ENCODE data around the gene EPN3.

The EPN3 gene

GRCh38 chr17:50565402-50566350 lies 33.1 kb downstream of the EPN3 start:
- Histone ChIP-seq H3K27me3 (replicated peaks; ENCODE audit: control insufficient read depth, insufficient read depth, low read length, poor library complexity, severe bottlenecking) (peaks cover 26% of the 10 kb centered on the region), H3K36me3 (ENCODE audit: control insufficient read depth, insufficient read depth, low read length) (no peaks in the 10 kb centered on the region), H3K4me1 (ENCODE audit: control insufficient read depth, insufficient read depth, low read length, poor library complexity, severe bottlenecking) (peaks cover 13% of the 10 kb centered on the region), H3K4me3 (ENCODE audit: insufficient read depth, low read depth, low read length, poor library complexity, severe bottlenecking) (no peak overlapping the region), H3K9me3 (ENCODE audit: control insufficient read depth, low read length) (no peaks in the 10 kb centered on the region), H3K27ac (ENCODE audit: insufficient read depth, low read length, poor library complexity, severe bottlenecking) (no peak overlapping the region)
- no peak for DNase-seq

DNA sequence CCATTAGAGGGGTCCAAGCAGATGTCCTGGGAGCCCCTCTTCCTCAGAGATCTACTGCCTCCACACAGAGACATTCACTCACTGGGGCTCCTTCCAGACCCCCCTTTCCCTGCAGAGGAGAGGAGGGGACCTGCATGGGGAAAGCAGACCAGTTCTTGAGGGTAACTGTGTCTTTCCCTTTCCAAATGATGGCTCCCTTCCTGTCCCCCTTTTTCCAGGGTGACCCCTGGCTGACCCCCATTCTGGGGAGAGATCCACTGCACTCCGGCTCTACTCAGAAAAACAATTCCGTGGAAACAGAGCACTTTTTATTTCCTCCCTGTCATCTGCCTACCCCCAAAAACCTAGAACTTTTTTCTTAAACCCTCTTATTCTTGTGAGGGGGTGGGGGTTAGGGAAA lies 34.4 kb downstream of the EPN3 start:
- Histone ChIP-seq H3K27me3 (replicated peaks; ENCODE audit: control insufficient read depth, insufficient read depth, low read length, poor library complexity, severe bottlenecking) (peaks cover 17% of the 10 kb centered on the region), H3K4me1 (ENCODE audit: control insufficient read depth, insufficient read depth, low read length, poor library complexity, severe bottlenecking) (peaks cover 6% of the 10 kb centered on the region), H3K4me3 (ENCODE audit: insufficient read depth, low read depth, low read length, poor library complexity, severe bottlenecking) (no peak overlapping the region), H3K27ac (ENCODE audit: insufficient read depth, low read length, poor library complexity, severe bottlenecking) (no peak overlapping the region), H3K9me3 (ENCODE audit: control insufficient read depth, low read length) (no peaks in the 10 kb centered on the region), H3K36me3 (ENCODE audit: control insufficient read depth, insufficient read depth, low read length) (no peaks in the 10 kb centered on the region)
- DNase-seq: no peak

DNA sequence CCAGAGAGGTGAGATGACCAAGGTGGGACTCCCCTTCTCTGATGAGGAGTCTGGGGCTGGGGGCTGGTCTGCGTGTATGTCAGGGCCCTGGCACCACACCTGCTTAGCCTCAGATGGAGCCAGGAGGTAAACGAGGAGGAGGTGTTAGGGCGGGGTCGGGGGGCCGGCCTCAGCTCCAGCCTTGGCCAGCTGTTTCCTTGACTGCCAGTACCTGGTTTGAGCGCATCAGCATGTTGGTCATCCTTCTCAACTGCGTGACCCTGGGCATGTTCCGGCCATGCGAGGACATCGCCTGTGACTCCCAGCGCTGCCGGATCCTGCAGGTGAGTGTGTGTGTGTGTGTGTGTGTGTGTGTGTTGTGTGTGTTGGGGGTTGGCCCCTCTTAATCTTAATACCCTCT lies 36.1 kb downstream of the EPN3 start:
- Histone ChIP-seq H3K27me3 (replicated peaks; ENCODE audit: control insufficient read depth, insufficient read depth, low read length, poor library complexity, severe bottlenecking) (peaks cover 2% of the 10 kb centered on the region), H3K4me3 (ENCODE audit: insufficient read depth, low read depth, low read length, poor library complexity, severe bottlenecking) (no peak overlapping the region)
- no peak for DNase-seq

GRCh38 chr17:50569592-50569991 lies 37.1 kb downstream of the EPN3 start:
- no peak overlapping the region for H3K4me3 ChIP-seq (ENCODE audit: insufficient read depth, low read depth, low read length, poor library complexity, severe bottlenecking)
- DNase-seq: no peak
- no peaks in the 10 kb centered on the region for H3K4me1 ChIP-seq (ENCODE audit: control insufficient read depth, insufficient read depth, low read length, poor library complexity, severe bottlenecking)
- H3K9me3 ChIP-seq (ENCODE audit: control insufficient read depth, low read length): no peaks in the 10 kb centered on the region
- H3K27me3 ChIP-seq (replicated peaks; ENCODE audit: control insufficient read depth, insufficient read depth, low read length, poor library complexity, severe bottlenecking): peaks cover 2% of the 10 kb centered on the region
- no peaks in the 10 kb centered on the region for H3K36me3 ChIP-seq (ENCODE audit: control insufficient read depth, insufficient read depth, low read length)
- no peak overlapping the region for H3K27ac ChIP-seq (ENCODE audit: insufficient read depth, low read length, poor library complexity, severe bottlenecking)

More for the DNA sequence above, 36.1 kb downstream of the EPN3 start:
- Histone ChIP-seq H3K36me3 (ENCODE audit: control insufficient read depth, insufficient read depth, low read length) (no peaks in the 10 kb centered on the region), H3K27ac (ENCODE audit: insufficient read depth, low read length, poor library complexity, severe bottlenecking) (no peak overlapping the region), H3K4me1 (ENCODE audit: control insufficient read depth, insufficient read depth, low read length, poor library complexity, severe bottlenecking) (no peaks in the 10 kb centered on the region), H3K9me3 (ENCODE audit: control insufficient read depth, low read length) (no peaks in the 10 kb centered on the region)

- no peaks in the 10 kb centered on the region for H3K9me3 ChIP-seq (ENCODE audit: control insufficient read depth, low read length)
- no peak for DNase-seq
- H3K27ac ChIP-seq (ENCODE audit: insufficient read depth, low read length, poor library complexity, severe bottlenecking): no peak overlapping the region
- no peaks in the 10 kb centered on the region for H3K4me1 ChIP-seq (ENCODE audit: control insufficient read depth, insufficient read depth, low read length, poor library complexity, severe bottlenecking)
- H3K4me3 ChIP-seq (ENCODE audit: insufficient read depth, low read depth, low read length, poor library complexity, severe bottlenecking): no peak overlapping the region
- peaks cover 2% of the 10 kb centered on the region for H3K27me3 ChIP-seq (replicated peaks; ENCODE audit: control insufficient read depth, insufficient read depth, low read length, poor library complexity, severe bottlenecking)
- no peaks in the 10 kb centered on the region for H3K36me3 ChIP-seq (ENCODE audit: control insufficient read depth, insufficient read depth, low read length)
Observed at GRCh38 chr17:50570032-50570431, 37.5 kb downstream of the EPN3 start.

- Histone ChIP-seq H3K27me3 (replicated peaks; ENCODE audit: control insufficient read depth, insufficient read depth, low read length, poor library complexity, severe bottlenecking) (peaks cover 2% of the 10 kb centered on the region), H3K4me3 (ENCODE audit: insufficient read depth, low read depth, low read length, poor library complexity, severe bottlenecking) (no peak overlapping the region), H3K27ac (ENCODE audit: insufficient read depth, low read length, poor library complexity, severe bottlenecking) (no peak overlapping the region), H3K4me1 (ENCODE audit: control insufficient read depth, insufficient read depth, low read length, poor library complexity, severe bottlenecking) (no peaks in the 10 kb centered on the region), H3K36me3 (ENCODE audit: control insufficient read depth, insufficient read depth, low read length) (no peaks in the 10 kb centered on the region), H3K9me3 (ENCODE audit: control insufficient read depth, low read length) (no peaks in the 10 kb centered on the region)
- DNase-seq: no peak
Observed at GRCh38 chr17:50570528-50570927, 38.0 kb downstream of the EPN3 start.

DNA sequence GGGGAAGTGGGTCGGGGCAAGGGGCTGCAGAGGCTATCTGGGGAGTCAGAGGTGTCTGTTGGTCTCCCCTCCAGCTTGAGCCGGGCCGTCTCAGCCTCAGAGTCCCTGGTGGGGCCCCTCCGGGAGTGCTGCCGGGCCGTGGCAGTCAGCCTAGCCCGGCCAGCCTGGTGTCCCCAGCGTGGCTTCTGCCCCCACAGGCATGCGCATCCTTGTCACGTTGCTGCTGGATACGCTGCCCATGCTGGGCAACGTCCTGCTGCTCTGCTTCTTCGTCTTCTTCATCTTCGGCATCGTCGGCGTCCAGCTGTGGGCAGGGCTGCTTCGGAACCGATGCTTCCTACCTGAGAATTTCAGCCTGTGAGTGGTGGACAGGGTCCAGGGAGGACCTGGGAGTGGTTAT lies 39.1 kb downstream of the EPN3 start:
- H3K4me3 ChIP-seq (ENCODE audit: insufficient read depth, low read depth, low read length, poor library complexity, severe bottlenecking): no peak overlapping the region
- DNase-seq: no peak
- no peaks in the 10 kb centered on the region for H3K36me3 ChIP-seq (ENCODE audit: control insufficient read depth, insufficient read depth, low read length)
- no peaks in the 10 kb centered on the region for H3K27me3 ChIP-seq (replicated peaks; ENCODE audit: control insufficient read depth, insufficient read depth, low read length, poor library complexity, severe bottlenecking)
- no peaks in the 10 kb centered on the region for H3K4me1 ChIP-seq (ENCODE audit: control insufficient read depth, insufficient read depth, low read length, poor library complexity, severe bottlenecking)
- no peaks in the 10 kb centered on the region for H3K9me3 ChIP-seq (ENCODE audit: control insufficient read depth, low read length)
- H3K27ac ChIP-seq (ENCODE audit: insufficient read depth, low read length, poor library complexity, severe bottlenecking): no peak overlapping the region

DNA sequence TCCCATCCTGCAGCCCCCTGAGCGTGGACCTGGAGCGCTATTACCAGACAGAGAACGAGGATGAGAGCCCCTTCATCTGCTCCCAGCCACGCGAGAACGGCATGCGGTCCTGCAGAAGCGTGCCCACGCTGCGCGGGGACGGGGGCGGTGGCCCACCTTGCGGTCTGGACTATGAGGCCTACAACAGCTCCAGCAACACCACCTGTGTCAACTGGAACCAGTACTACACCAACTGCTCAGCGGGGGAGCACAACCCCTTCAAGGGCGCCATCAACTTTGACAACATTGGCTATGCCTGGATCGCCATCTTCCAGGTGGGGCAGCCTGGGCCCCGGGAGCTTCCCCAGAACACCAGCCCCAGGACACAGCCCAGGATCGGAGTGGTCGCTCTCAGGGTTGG lies 40.0 kb downstream of the EPN3 start:
- Histone ChIP-seq H3K27ac (ENCODE audit: insufficient read depth, low read length, poor library complexity, severe bottlenecking) (no peak overlapping the region), H3K9me3 (ENCODE audit: control insufficient read depth, low read length) (no peaks in the 10 kb centered on the region), H3K4me1 (ENCODE audit: control insufficient read depth, insufficient read depth, low read length, poor library complexity, severe bottlenecking) (no peaks in the 10 kb centered on the region), H3K4me3 (ENCODE audit: insufficient read depth, low read depth, low read length, poor library complexity, severe bottlenecking) (no peak overlapping the region), H3K36me3 (ENCODE audit: control insufficient read depth, insufficient read depth, low read length) (no peaks in the 10 kb centered on the region), H3K27me3 (replicated peaks; ENCODE audit: control insufficient read depth, insufficient read depth, low read length, poor library complexity, severe bottlenecking) (no peaks in the 10 kb centered on the region)
- DNase-seq: no peak

DNA sequence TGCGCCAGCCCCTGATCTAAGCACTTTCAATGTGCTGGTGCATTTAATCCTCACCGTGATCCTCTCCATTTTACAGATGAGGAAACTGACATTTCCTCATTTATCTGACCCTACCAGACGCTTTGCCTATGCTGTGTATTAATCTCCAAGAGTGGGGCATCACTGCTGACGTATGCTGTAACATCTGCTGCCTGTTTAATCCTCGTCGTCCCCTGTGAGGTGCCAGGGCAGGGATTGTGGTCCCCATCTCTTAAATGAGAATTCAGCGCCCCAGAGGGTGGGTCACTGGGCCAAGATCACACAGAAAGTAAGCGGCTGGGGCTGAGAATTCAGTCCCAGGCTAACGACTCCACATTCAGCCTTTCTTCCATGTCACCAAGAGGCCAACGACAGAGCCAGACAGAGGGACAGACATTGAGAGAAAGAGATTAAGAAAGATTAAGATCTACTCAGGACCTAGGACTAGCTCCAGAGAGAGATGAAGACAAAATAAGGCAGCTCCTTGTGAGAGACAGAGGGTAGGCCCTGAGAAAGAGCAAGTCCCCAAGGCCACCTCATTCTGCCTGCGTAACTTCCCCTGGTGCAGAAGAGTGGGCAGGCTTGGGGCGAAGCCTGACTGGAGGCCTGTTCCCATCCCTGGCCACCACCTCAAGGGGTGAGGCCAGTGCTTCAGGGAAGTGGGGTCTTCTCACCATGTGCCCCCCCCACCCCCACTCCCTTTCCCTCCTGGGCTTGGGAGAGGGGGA lies 41.5 kb downstream of the EPN3 start:
- no peak overlapping the region for H3K4me3 ChIP-seq (ENCODE audit: insufficient read depth, low read depth, low read length, poor library complexity, severe bottlenecking)
- no peak for DNase-seq
- no peaks in the 10 kb centered on the region for H3K27me3 ChIP-seq (replicated peaks; ENCODE audit: control insufficient read depth, insufficient read depth, low read length, poor library complexity, severe bottlenecking)
- no peaks in the 10 kb centered on the region for H3K4me1 ChIP-seq (ENCODE audit: control insufficient read depth, insufficient read depth, low read length, poor library complexity, severe bottlenecking)
- no peak overlapping the region for H3K27ac ChIP-seq (ENCODE audit: insufficient read depth, low read length, poor library complexity, severe bottlenecking)
- no peaks in the 10 kb centered on the region for H3K36me3 ChIP-seq (ENCODE audit: control insufficient read depth, insufficient read depth, low read length)
- H3K9me3 ChIP-seq (ENCODE audit: control insufficient read depth, low read length): no peaks in the 10 kb centered on the region

DNA sequence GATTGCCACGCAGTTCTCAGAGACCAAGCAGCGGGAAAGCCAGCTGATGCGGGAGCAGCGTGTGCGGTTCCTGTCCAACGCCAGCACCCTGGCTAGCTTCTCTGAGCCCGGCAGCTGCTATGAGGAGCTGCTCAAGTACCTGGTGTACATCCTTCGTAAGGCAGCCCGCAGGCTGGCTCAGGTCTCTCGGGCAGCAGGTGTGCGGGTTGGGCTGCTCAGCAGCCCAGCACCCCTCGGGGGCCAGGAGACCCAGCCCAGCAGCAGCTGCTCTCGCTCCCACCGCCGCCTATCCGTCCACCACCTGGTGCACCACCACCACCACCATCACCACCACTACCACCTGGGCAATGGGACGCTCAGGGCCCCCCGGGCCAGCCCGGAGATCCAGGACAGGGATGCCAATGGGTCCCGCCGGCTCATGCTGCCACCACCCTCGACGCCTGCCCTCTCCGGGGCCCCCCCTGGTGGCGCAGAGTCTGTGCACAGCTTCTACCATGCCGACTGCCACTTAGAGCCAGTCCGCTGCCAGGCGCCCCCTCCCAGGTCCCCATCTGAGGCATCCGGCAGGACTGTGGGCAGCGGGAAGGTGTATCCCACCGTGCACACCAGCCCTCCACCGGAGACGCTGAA lies 43.2 kb downstream of the EPN3 start:
- DNase-seq: no peak
- Histone ChIP-seq H3K4me3 (ENCODE audit: insufficient read depth, low read depth, low read length, poor library complexity, severe bottlenecking) (no peak overlapping the region), H3K36me3 (ENCODE audit: control insufficient read depth, insufficient read depth, low read length) (no peaks in the 10 kb centered on the region), H3K9me3 (ENCODE audit: control insufficient read depth, low read length) (no peaks in the 10 kb centered on the region), H3K27me3 (replicated peaks; ENCODE audit: control insufficient read depth, insufficient read depth, low read length, poor library complexity, severe bottlenecking) (no peaks in the 10 kb centered on the region), H3K27ac (ENCODE audit: insufficient read depth, low read length, poor library complexity, severe bottlenecking) (no peak overlapping the region), H3K4me1 (ENCODE audit: control insufficient read depth, insufficient read depth, low read length, poor library complexity, severe bottlenecking) (no peaks in the 10 kb centered on the region)

Measured in effector memory CD4-positive, alpha-beta T cell (primary cell).